Measurements from ENCODE around the gene EHD1. TPM values are rescaled to one million over a fixed set of nuclear protein-coding genes. Genes with fewer than 3 reads are reported as not detected.

Gene EHD1
- polyA plus RNA-seq, 1 donor (not counting 4 experiments of a cell fraction or from before 2014, with no cell fraction given): 73.9 TPM

DNA sequence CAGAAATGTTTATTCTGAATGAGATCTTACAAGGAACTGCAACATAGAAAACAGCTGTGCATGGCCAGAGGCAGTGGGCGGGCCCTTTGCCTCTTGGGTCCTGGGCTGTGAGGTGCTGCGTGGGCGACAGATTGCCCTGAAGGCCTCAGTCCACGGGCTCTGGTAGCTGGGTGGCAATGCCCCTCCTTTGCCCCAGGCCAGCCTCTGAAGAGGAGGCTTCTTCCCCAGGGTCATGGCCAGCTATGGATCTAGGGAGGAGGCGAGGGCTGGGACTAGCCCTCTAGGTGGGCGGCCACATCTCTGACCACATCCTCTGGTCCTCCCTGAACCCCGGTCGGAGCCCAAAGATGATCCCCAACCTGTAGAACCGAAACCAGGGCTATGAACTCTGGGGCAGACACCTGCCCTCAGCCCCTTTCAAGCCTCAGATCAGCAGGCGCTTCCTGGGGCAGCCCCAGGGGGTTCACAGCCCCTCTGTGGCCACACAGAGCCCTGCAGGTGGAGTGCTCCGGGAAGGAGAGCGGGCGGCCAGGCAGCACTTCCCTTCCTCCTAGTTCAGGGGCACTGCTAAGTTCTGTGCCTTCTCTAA, 27.3 kb downstream of the EHD1 start:
- H3K27ac ChIP-seq (ENCODE audit: control insufficient read depth, insufficient read depth, low read length): no peak overlapping the region
- peaks cover 58% of the 10 kb centered on the region for H3K4me1 ChIP-seq (ENCODE audit: control insufficient read depth, extremely low read depth, insufficient read depth, low read length)
- TF ChIP-seq, protein P1, sequence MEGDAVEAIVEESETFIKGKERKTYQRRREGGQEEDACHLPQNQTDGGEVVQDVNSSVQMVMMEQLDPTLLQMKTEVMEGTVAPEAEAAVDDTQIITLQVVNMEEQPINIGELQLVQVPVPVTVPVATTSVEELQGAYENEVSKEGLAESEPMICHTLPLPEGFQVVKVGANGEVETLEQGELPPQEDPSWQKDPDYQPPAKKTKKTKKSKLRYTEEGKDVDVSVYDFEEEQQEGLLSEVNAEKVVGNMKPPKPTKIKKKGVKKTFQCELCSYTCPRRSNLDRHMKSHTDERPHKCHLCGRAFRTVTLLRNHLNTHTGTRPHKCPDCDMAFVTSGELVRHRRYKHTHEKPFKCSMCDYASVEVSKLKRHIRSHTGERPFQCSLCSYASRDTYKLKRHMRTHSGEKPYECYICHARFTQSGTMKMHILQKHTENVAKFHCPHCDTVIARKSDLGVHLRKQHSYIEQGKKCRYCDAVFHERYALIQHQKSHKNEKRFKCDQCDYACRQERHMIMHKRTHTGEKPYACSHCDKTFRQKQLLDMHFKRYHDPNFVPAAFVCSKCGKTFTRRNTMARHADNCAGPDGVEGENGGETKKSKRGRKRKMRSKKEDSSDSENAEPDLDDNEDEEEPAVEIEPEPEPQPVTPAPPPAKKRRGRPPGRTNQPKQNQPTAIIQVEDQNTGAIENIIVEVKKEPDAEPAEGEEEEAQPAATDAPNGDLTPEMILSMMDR (optimal IDR thresholded peaks at IDR 0.05 in 1 of 3, IDR thresholded peaks at IDR 0.05 in 1 of 3, conservative IDR thresholded peaks at IDR 0.05 in 1 of 3; ENCODE audit: extremely low read depth in 1 of 3, insufficient read depth in 2 of 3, low read length in 3 of 3): no peak
- no peak for TF ChIP-seq EZH2 (IDR thresholded peaks at IDR 0.05; ENCODE audit: low read length)
- H4K20me1 ChIP-seq (ENCODE audit: control insufficient read depth, extremely low read depth, insufficient read depth, low read length): no peaks in the 10 kb centered on the region
- dilution Hi-C loops (cut with MboI; ENCODE audit: extremely low pct_ligation_motif_present, low sequenced_read_pairs): no loop called here
- no peak for FAIRE-seq
- H3K36me3 ChIP-seq (ENCODE audit: control insufficient read depth in 2 of 2, extremely low read depth in 1 of 2, insufficient read depth in 2 of 2, low read length in 2 of 2): peaks cover 9 to 43% of the 10 kb centered on the region in 2 experiments
- H3K4me2 ChIP-seq (ENCODE audit: control insufficient read depth, extremely low read depth, insufficient read depth, low read depth, low read length): no peak overlapping the region
- H3K9me1 ChIP-seq (ENCODE audit: control insufficient read depth, extremely low read depth, insufficient read depth, low read length): no peaks in the 10 kb centered on the region
- no peak overlapping the region for H3K9ac ChIP-seq (ENCODE audit: control insufficient read depth, extremely low read depth, insufficient read depth, low read length)
- H3K79me2 ChIP-seq (ENCODE audit: control insufficient read depth, insufficient read depth, low read length): peaks cover 19% of the 10 kb centered on the region
- DNase-seq (ENCODE audit: low read depth, low spot score): no peak
- no peak overlapping the region for H2AFZ ChIP-seq (ENCODE audit: control insufficient read depth, low read length)
- no peak overlapping the region for H3K4me3 ChIP-seq (ENCODE audit: control insufficient read depth in 2 of 3, extremely low read depth in 1 of 3, insufficient read depth in 2 of 3, low read depth in 1 of 3, low read length in 3 of 3)
- no peaks in the 10 kb centered on the region for H3K27me3 ChIP-seq (ENCODE audit: control insufficient read depth, extremely low read depth, insufficient read depth, low read length)
- no peaks in the 10 kb centered on the region for H3K9me3 ChIP-seq (ENCODE audit: control insufficient read depth, low read depth, low read length)

DNA sequence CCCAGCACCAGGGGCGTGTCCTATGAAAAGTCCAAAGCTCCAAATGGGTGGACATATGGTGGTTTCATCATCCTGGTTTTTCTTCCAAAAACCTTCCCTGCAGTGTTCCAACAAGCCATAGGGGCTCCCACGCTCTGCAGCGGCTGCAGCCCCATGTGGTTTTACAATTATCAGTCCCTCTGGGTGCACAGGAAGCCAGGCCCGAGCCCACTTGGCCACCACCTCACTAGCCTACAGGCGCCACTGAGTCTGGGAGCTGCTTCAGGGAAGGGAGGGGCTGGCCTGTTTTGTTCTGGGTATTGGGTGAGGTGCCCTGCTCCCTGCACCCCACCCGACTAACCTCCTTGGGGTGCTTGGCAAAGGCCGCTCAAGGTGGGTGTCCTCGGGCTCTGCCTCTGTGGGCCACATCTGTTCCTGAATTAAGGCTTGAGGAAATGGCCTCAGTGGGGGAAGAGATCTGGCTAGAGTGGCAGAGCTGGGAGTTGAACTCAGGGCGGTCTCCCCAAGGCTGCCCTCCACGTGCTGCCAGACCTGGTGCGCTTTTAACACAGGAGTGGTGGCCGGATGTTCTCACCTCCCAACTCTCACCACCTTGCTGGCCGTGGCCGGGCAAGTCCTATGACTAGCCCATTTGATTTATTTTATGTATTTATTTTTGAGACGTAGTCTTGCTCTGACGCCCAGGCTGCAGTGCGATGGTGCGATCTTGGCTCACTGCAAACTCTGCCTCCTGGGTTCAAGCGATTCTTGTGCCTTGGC, 28.6 kb downstream of the EHD1 start:
- no peak overlapping the region for H2AFZ ChIP-seq (ENCODE audit: control insufficient read depth, low read length)
- peaks cover 49% of the 10 kb centered on the region for H3K4me1 ChIP-seq (ENCODE audit: control insufficient read depth, extremely low read depth, insufficient read depth, low read length)
- H3K4me2 ChIP-seq (ENCODE audit: control insufficient read depth, extremely low read depth, insufficient read depth, low read depth, low read length): no peak overlapping the region
- H3K9me3 ChIP-seq (ENCODE audit: control insufficient read depth, low read depth, low read length): no peaks in the 10 kb centered on the region
- dilution Hi-C loops (cut with MboI; ENCODE audit: extremely low pct_ligation_motif_present, low sequenced_read_pairs): no loop called here
- DNase-seq (ENCODE audit: low read depth, low spot score) (no peak), FAIRE-seq (no peak)
- no peaks in the 10 kb centered on the region for H3K9me1 ChIP-seq (ENCODE audit: control insufficient read depth, extremely low read depth, insufficient read depth, low read length)
- TF ChIP-seq EZH2 (IDR thresholded peaks at IDR 0.05; ENCODE audit: low read length): no peak
- TF ChIP-seq, protein P1 (optimal IDR thresholded peaks at IDR 0.05 in 1 of 3, IDR thresholded peaks at IDR 0.05 in 1 of 3, conservative IDR thresholded peaks at IDR 0.05 in 1 of 3; ENCODE audit: extremely low read depth in 1 of 3, insufficient read depth in 2 of 3, low read length in 3 of 3): no peak
- H3K9ac ChIP-seq (ENCODE audit: control insufficient read depth, extremely low read depth, insufficient read depth, low read length): no peak overlapping the region
- no peak overlapping the region for H3K4me3 ChIP-seq (ENCODE audit: control insufficient read depth in 2 of 3, extremely low read depth in 1 of 3, insufficient read depth in 2 of 3, low read depth in 1 of 3, low read length in 3 of 3)
- no peaks in the 10 kb centered on the region for H3K27me3 ChIP-seq (ENCODE audit: control insufficient read depth, extremely low read depth, insufficient read depth, low read length)
- H3K36me3 ChIP-seq (ENCODE audit: control insufficient read depth in 2 of 2, extremely low read depth in 1 of 2, insufficient read depth in 2 of 2, low read length in 2 of 2): peaks cover 9 to 32% of the 10 kb centered on the region in 2 experiments
- no peak overlapping the region for H3K27ac ChIP-seq (ENCODE audit: control insufficient read depth, insufficient read depth, low read length)
- H3K79me2 ChIP-seq (ENCODE audit: control insufficient read depth, insufficient read depth, low read length): peaks cover 14% of the 10 kb centered on the region
- H4K20me1 ChIP-seq (ENCODE audit: control insufficient read depth, extremely low read depth, insufficient read depth, low read length): no peaks in the 10 kb centered on the region
